CD4-positive, alpha-beta T cell treated with Interleukin-4 for 1 hour (primary cell): ENCODE data around the gene FBXO31.

Source experiments
- DNase-seq, 2 donors: peaks; one replicate each; pipeline ENCODE4 v3.0.0-alpha.2; 2020 to 2022

FBXO31 gene

GRCh38 chr16:87305505-87306391, 77.8 kb downstream of the FBXO31 start:
- no peak for DNase-seq

- no peak for DNase-seq
Measured at GRCh38 chr16:87304951-87305350, 78.6 kb downstream of the FBXO31 start.

GRCh38 chr16:87303962-87304521, 79.5 kb downstream of the FBXO31 start:
- no peak for DNase-seq

GRCh38 chr16:87303431-87303930, 80.1 kb downstream of the FBXO31 start:
- no peak for DNase-seq

GRCh38 chr16:87298857-87299465, 84.6 kb downstream of the FBXO31 start:
- DNase-seq, result no peak

GRCh38 chr16:87297918-87298631, 85.5 kb downstream of the FBXO31 start:
- DNase-seq, result peak; percentile 23 to 36

GRCh38 chr16:87297407-87297806, 86.2 kb downstream of the FBXO31 start:
- no peak for DNase-seq

- no peak for DNase-seq
Measured at GRCh38 chr16:87295661-87296531, 87.7 kb downstream of the FBXO31 start.

GRCh38 chr16:87295259-87295658, 88.3 kb downstream of the FBXO31 start:
- DNase-seq, result peak in 1 of 2 donors; percentile 33

GRCh38 chr16:87293990-87294389, 89.6 kb downstream of the FBXO31 start:
- no peak for DNase-seq

GRCh38 chr16:87291944-87292343, 91.6 kb downstream of the FBXO31 start:
- no peak for DNase-seq

- no peak for DNase-seq
Measured at GRCh38 chr16:87288753-87289362, 94.7 kb downstream of the FBXO31 start.

GRCh38 chr16:87286839-87287626, 96.5 kb downstream of the FBXO31 start:
- DNase-seq, result no peak

- DNase-seq, result no peak
Measured at GRCh38 chr16:87284183-87284582, 99.4 kb downstream of the FBXO31 start.

- no peak for DNase-seq
Measured at GRCh38 chr16:87279094-87279658, 104.4 kb downstream of the FBXO31 start.

GRCh38 chr16:87278191-87279093, 105.1 kb downstream of the FBXO31 start:
- DNase-seq, result peak; percentile 17 to 29
